ENCODE results near the gene TRIM15. TPM values are rescaled to one million over a fixed set of nuclear protein-coding genes. Genes with fewer than 3 reads are reported as not detected.
"Not testable (repeated sequence)": the region's sequence is repeated elsewhere in the genome, so short reads cannot be mapped to it uniquely, and the experiment has no call there.

Gene TRIM15
- total and polyA plus RNA-seq, 2 donors from 2014 or later: 2.2 to 7.1 TPM

DNA sequence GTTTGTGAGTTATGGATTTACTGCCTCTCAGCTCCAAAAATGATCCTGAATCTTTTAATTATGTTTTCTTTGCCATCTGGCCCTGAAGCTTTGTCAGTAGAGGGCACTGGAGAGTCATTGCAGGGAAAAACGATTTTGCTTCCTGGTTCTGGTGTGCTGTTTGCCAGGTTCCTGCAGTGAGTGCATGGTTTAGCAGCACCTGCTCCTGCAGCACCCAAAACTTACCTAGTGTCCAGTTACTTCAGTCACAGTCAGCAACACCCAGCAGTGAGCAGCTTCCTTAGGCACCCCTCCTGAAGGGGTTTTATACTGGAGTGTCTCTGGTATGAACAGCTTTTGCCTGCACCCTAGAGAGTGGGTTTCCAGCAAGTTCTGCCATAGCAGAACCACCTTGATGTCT is 55.9 kb downstream of the TRIM15 start:
- no peak overlapping the region for H3K4me3 ChIP-seq (ENCODE audit: low read length in 3 of 3)
- TF ChIP-seq, protein P1, sequence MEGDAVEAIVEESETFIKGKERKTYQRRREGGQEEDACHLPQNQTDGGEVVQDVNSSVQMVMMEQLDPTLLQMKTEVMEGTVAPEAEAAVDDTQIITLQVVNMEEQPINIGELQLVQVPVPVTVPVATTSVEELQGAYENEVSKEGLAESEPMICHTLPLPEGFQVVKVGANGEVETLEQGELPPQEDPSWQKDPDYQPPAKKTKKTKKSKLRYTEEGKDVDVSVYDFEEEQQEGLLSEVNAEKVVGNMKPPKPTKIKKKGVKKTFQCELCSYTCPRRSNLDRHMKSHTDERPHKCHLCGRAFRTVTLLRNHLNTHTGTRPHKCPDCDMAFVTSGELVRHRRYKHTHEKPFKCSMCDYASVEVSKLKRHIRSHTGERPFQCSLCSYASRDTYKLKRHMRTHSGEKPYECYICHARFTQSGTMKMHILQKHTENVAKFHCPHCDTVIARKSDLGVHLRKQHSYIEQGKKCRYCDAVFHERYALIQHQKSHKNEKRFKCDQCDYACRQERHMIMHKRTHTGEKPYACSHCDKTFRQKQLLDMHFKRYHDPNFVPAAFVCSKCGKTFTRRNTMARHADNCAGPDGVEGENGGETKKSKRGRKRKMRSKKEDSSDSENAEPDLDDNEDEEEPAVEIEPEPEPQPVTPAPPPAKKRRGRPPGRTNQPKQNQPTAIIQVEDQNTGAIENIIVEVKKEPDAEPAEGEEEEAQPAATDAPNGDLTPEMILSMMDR (IDR thresholded peaks at IDR 0.05; ENCODE audit: borderline replicate concordance, extremely low read depth, insufficient read depth): peak; percentile 87
- no peak overlapping the region for H3K9ac ChIP-seq (ENCODE audit: low read length in 3 of 3)
- no peaks in the 10 kb centered on the region for H3K27me3 ChIP-seq (ENCODE audit: control insufficient read depth, insufficient read depth, low read length)
- DNase-seq: peak in 3 of 5 donors; percentile 20 to 80 (median 71)
- no peaks in the 10 kb centered on the region for H3K36me3 ChIP-seq (ENCODE audit: control insufficient read depth in 2 of 3, insufficient read depth in 3 of 3, low read length in 3 of 3)
- peaks cover 0 to 5% (median 2%) of the 10 kb centered on the region in 3 donors for H3K9me3 ChIP-seq (ENCODE audit: control insufficient read depth in 2 of 3, insufficient read depth in 1 of 3, low read length in 3 of 3)
- FAIRE-seq: no peak
- H3K4me1 ChIP-seq (ENCODE audit: control insufficient read depth in 2 of 3, insufficient read depth in 2 of 3, low read depth in 1 of 3, low read length in 3 of 3): no peaks in the 10 kb centered on the region
- H3K27ac ChIP-seq (ENCODE audit: low read depth in 2 of 2, low read length in 2 of 2): no peak overlapping the region
- intact Hi-C loops (cut with DNase I): no loop called here

GRCh38 chr6:30221395-30221794 is 58.0 kb downstream of the TRIM15 start:
- H3K27me3 ChIP-seq (ENCODE audit: control insufficient read depth, insufficient read depth, low read length); H3K9ac ChIP-seq (ENCODE audit: low read length in 3 of 3); H3K9me3 ChIP-seq (ENCODE audit: control insufficient read depth in 2 of 3, insufficient read depth in 1 of 3, low read length in 3 of 3); H3K27ac ChIP-seq (ENCODE audit: low read depth in 2 of 2, low read length in 2 of 2); H3K4me3 ChIP-seq (ENCODE audit: low read length in 3 of 3); H3K4me1 ChIP-seq (ENCODE audit: control insufficient read depth in 2 of 3, insufficient read depth in 2 of 3, low read depth in 1 of 3, low read length in 3 of 3); FAIRE-seq; DNase-seq; intact Hi-C loops (cut with DNase I); H3K36me3 ChIP-seq (ENCODE audit: control insufficient read depth in 2 of 3, insufficient read depth in 3 of 3, low read length in 3 of 3): not testable (repeated sequence)

DNA sequence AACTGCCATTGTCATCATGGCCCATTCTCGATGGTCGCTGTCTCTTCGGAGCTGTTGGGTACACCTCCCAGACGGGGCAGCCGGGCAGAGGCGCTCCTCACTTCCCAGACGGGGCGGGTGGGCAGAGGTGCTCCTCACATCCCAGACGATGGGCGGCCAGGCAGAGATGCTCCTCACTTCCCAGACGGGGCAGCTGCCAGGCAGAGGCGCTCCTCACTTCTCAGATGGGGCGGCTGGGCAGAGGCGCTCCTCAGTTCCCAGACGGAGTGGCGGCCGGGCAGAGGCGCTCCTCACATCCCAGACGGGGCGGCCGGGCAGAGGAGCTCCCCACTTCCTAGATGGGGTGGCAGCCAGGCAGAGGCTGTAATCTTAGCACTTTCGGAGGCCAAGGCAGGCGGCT is 58.6 kb downstream of the TRIM15 start:
- H3K9ac ChIP-seq (ENCODE audit: low read length in 3 of 3); H3K4me3 ChIP-seq (ENCODE audit: low read length in 3 of 3); H3K27me3 ChIP-seq (ENCODE audit: control insufficient read depth, insufficient read depth, low read length); intact Hi-C loops (cut with DNase I); H3K9me3 ChIP-seq (ENCODE audit: control insufficient read depth in 2 of 3, insufficient read depth in 1 of 3, low read length in 3 of 3); H3K27ac ChIP-seq (ENCODE audit: low read depth in 2 of 2, low read length in 2 of 2); H3K36me3 ChIP-seq (ENCODE audit: control insufficient read depth in 2 of 3, insufficient read depth in 3 of 3, low read length in 3 of 3); FAIRE-seq; DNase-seq; H3K4me1 ChIP-seq (ENCODE audit: control insufficient read depth in 2 of 3, insufficient read depth in 2 of 3, low read depth in 1 of 3, low read length in 3 of 3): not testable (repeated sequence)

Other genes with a start within 250 kb of the TRIM15 start
- 695 TPM for gene HLA-A, start 221.0 kb upstream of the TRIM15 start, total RNA-seq
- gene HLA-A, start 221.0 kb upstream of the TRIM15 start, polyA plus RNA-seq (ENCODE audit: insufficient read depth, low read depth, low replicate concordance): 1,143 TPM
- 23.3 TPM for gene POLR1H, start 102.3 kb upstream of the TRIM15 start, total RNA-seq
- 52.8 TPM for gene POLR1H, start 102.3 kb upstream of the TRIM15 start, polyA plus RNA-seq (ENCODE audit: insufficient read depth, low read depth, low replicate concordance)
- 71.6 TPM for gene PPP1R11, start 96.3 kb upstream of the TRIM15 start, total RNA-seq
- 78.3 TPM for gene PPP1R11, start 96.3 kb upstream of the TRIM15 start, polyA plus RNA-seq (ENCODE audit: insufficient read depth, low read depth, low replicate concordance)
- gene RNF39, start 87.8 kb upstream of the TRIM15 start, total RNA-seq: 1.3 TPM
- not detected for gene RNF39, start 87.8 kb upstream of the TRIM15 start, polyA plus RNA-seq (ENCODE audit: insufficient read depth, low read depth, low replicate concordance)
- gene TRIM31, start 50.5 kb upstream of the TRIM15 start, total RNA-seq: 0.22 TPM
- gene TRIM31, start 50.5 kb upstream of the TRIM15 start, polyA plus RNA-seq (ENCODE audit: insufficient read depth, low read depth, low replicate concordance): 0.26 TPM
- not detected for gene TRIM40, start 27.4 kb upstream of the TRIM15 start, total RNA-seq
- not detected for gene TRIM40, start 27.4 kb upstream of the TRIM15 start, polyA plus RNA-seq (ENCODE audit: insufficient read depth, low read depth, low replicate concordance)
- 0.79 TPM for gene TRIM10, start 2.3 kb upstream of the TRIM15 start, total RNA-seq
- gene TRIM10, start 2.3 kb upstream of the TRIM15 start, polyA plus RNA-seq (ENCODE audit: insufficient read depth, low read depth, low replicate concordance): 1.5 TPM
- 63.9 TPM for gene TRIM26, start 49.9 kb downstream of the TRIM15 start, total RNA-seq
- gene TRIM26, start 49.9 kb downstream of the TRIM15 start, polyA plus RNA-seq (ENCODE audit: insufficient read depth, low read depth, low replicate concordance): 28.0 TPM
- 17.7 TPM for gene TRIM39, start 163.4 kb downstream of the TRIM15 start, total RNA-seq
- 8.6 TPM for gene TRIM39, start 163.4 kb downstream of the TRIM15 start, polyA plus RNA-seq (ENCODE audit: insufficient read depth, low read depth, low replicate concordance)
- gene RPP21, start 181.6 kb downstream of the TRIM15 start, total RNA-seq: 34.5 TPM
- gene RPP21, start 181.6 kb downstream of the TRIM15 start, polyA plus RNA-seq (ENCODE audit: insufficient read depth, low read depth, low replicate concordance): 73.9 TPM

Data from kidney (tissue), 14 donors.